GM12874 (cell line): ENCODE data around the gene CRACR2B.

Experiments used
- TF ChIP-seq, protein P1 (sequence below): IDR thresholded peaks from 2 replicates; pipeline ENCODE4 v1.5.1; 2011; ENCODE audit warnings: low read depth, mild to moderate bottlenecking, control low read depth, low read length, moderate library complexity; ENCODE audit not compliant: insufficient read depth

CRACR2B gene

DNA sequence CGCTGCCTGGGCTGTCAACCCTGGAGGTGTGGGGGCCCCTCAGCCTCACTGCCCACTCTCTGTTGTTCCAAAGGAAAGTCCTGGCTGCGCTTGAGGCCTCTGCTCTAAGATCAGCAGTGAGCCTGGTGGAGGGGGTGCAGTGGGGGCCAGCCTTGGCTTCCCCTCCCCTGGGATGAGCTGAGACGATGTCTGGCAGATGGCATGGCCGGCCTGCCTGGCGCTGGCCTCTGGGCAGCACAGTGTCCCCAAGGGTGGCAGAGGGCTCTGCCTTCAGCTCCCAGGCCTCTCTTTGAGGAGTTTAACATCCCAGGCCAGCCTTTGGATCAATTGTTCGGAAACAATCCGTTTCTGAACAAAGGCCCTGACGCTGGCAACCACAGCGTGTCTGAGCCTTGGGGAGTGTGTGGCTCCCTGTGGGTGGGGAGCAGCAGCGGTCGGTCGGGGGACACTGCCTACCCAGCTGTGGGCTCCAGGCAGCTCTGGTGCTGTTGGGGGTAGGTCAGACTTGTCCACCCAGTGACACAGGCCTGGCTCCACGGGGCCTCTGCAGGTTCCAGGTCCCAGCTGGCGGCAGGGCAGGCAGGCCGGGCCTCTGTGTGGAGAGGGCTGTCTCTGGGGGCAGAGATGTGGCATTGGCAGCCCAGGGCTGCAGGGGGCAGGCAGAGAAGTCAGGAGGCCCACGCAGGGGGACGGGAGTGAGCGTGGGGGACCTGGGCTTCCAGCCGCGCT is 27.0 kb downstream of the CRACR2B start:
- TF ChIP-seq, protein P1, sequence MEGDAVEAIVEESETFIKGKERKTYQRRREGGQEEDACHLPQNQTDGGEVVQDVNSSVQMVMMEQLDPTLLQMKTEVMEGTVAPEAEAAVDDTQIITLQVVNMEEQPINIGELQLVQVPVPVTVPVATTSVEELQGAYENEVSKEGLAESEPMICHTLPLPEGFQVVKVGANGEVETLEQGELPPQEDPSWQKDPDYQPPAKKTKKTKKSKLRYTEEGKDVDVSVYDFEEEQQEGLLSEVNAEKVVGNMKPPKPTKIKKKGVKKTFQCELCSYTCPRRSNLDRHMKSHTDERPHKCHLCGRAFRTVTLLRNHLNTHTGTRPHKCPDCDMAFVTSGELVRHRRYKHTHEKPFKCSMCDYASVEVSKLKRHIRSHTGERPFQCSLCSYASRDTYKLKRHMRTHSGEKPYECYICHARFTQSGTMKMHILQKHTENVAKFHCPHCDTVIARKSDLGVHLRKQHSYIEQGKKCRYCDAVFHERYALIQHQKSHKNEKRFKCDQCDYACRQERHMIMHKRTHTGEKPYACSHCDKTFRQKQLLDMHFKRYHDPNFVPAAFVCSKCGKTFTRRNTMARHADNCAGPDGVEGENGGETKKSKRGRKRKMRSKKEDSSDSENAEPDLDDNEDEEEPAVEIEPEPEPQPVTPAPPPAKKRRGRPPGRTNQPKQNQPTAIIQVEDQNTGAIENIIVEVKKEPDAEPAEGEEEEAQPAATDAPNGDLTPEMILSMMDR, result no peak

DNA sequence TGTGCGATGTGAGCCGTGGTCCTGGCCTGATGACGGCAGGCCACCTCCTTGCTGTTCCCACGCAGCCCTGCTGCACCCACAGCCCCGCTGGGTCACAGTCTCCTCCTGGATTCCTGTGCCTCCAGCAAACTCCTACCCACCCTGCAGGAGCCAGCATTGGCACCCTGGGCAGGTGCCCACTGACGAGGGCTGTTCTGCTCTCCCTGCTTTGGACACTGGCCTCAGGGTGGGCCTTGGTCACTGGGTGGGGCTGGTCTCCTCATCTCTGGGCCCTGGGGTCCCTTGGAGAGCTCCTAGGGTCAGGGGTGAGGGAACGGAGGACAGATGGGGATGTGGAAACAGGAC is 27.6 kb downstream of the CRACR2B start:
- TF ChIP-seq, protein P1, result no peak

DNA sequence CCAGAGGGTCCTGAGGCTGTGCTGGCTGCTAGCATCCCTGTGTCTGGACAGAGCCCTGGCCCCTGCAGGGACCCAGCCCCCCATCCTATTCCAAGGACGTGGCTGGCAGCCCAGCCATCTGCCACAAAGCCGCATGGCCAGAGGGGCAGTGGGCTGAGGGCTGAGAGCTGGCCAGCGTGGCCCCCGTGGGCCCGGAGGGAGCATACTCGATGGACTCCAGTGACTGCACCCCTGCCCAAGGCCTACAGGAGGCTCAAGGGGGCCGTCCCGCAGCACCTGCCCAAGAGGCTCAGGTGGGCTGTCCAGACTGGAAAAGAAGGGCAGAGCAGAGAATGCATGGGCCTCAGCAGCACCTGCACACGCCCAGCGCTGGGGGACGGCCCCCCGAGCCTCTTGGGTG is 28.1 kb downstream of the CRACR2B start:
- TF ChIP-seq, protein P1, result no peak

DNA sequence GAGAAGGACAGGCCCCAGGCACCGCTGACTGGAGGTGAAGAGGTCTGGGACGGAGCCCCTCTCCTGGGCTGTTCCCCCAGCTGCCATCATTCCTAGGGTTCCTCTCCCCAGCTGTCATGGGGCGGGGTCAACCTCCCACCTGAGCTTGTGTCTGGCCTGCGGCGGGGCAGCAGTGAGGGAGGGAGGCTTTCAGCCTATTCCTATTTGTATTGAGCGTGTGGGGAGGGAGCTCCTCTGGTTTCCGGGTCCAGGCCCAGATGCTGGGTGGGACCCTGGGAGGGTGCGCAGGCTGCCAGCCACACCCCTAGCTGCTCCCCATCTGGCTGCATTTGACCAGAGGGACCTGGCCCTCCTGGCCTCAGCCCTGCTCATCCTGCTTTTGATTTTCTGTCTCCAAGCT is 28.7 kb downstream of the CRACR2B start:
- TF ChIP-seq, protein P1, result no peak

DNA sequence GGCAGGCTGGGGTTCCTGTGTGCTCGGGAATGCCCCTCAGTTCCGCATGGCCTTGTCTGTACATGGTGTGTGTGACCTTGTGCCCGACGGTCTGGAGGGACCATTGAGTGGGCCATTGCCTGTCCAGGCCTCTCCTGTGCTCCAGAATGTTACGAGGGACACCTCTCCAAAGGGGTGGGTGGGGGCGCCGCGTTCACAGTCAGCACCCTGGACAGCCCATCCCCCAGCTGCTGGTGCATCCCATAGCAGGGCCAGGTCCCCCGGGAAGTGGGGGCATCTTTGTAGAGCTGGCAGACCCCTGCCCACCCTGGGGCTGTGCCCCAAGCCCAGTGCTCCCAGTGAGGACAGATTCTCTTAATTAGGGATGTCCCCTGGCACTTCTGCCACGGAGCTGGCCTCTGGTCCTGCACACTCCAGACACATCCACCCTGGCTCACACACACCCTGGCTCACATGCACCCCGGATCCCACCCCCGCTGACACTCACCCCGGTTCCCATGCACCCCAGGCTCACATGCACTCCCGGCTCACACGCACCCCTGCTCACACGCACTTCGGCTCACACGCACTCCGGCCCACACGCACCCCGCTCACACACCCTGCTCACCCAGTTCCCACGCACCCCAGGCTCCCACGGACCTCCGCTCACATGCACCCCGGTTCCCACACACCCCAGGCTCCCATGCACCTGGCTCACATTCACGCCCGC is 30.5 kb downstream of the CRACR2B start:
- TF ChIP-seq, protein P1, result no peak

DNA sequence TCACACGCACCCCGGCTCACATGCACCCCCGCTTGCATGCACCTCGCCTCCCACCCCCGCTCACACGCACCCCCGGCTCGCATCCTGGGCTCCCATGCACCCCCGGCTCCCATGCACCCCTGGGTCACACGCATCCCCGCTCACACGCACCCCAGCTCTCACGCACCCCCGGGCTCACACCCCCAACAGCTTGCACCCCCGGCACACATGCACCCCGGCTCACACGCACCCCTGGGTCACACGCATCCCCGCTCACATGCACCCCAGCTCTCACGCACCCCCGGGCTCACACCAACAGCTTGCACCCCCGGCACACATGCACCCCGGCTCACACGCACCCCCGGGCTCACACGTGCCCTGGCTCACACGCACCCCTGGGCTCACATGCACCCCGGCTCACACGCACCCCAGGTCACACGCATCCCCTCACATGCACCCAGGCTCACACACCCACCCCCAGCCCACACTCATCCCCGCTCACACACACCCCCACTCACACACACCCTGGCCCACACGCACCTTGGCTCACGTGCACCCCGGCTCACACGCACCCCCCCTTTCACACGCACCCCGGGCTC is 31.1 kb downstream of the CRACR2B start:
- TF ChIP-seq, protein P1, result no peak

DNA sequence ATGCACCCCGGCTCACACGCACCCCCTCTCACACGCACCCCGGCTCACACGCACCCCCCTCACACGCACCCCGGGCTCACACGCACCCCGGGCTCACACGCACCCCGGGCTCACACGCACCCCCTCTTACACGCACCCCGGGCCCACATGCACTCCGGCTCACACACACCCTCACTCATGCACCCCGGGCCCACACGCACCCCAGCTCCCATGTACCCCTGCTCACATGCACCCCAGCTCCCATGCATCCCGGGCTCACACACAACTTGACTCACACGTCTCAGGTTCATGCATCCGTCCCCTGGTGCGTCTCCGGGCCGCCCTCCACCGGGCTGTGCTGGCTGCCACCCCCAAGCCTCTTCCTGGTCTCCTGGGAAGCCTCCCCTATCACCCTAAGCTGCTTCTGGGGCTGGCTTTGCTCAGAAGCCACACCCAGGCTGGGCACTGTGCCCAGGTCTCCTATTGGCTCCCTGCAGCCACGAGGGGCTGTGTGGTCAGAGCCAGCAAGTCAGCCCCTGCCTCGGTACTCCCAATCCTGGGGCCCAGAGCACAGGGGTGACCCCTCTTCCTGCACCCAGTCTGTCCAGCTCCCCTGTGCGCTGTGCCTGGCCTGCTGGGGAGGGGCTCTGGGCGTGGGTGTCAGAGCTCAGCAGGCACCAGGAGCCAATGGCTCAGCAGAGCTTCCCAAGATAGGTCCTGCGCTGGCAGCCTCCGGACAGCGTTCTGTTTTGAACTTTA is 31.8 kb downstream of the CRACR2B start:
- TF ChIP-seq, protein P1, result no peak
